GM21723 (cell line): ENCODE results near the gene TMEM255B.
"Not testable (repeated sequence)": the region's sequence is repeated elsewhere in the genome, so short reads cannot be mapped to it uniquely, and the experiment has no call there.

Experiments used
- ATAC-seq: cut with Tn5 transposase; IDR thresholded peaks from one replicate; pipeline ENCODE4 v1.9.1; 2021; ENCODE audit warnings: mild to moderate bottlenecking, moderate library complexity; ENCODE audit not compliant: unreplicated experiment

Gene TMEM255B

GRCh38 chr13:113748101-113748861 is 10.7 kb upstream of the TMEM255B start:
- no peak for ATAC-seq

- no peak for ATAC-seq
These were observed 10.1 kb upstream of the TMEM255B start for GRCh38 chr13:113748862-113749451.

GRCh38 chr13:113749507-113749906 is 9.5 kb upstream of the TMEM255B start:
- no peak for ATAC-seq

GRCh38 chr13:113749967-113750366 is 9.1 kb upstream of the TMEM255B start:
- ATAC-seq: no peak

GRCh38 chr13:113750554-113751399 is 8.2 kb upstream of the TMEM255B start:
- no peak for ATAC-seq

- no peak for ATAC-seq
These were observed 7.5 kb upstream of the TMEM255B start for GRCh38 chr13:113751491-113751890.

GRCh38 chr13:113752211-113752986 is 6.6 kb upstream of the TMEM255B start:
- not testable (repeated sequence) for ATAC-seq

GRCh38 chr13:113753171-113753570 is 5.9 kb upstream of the TMEM255B start:
- ATAC-seq: no peak

GRCh38 chr13:113754242-113754641 is 4.8 kb upstream of the TMEM255B start:
- ATAC-seq: no peak

- no peak for ATAC-seq
These were observed 4.3 kb upstream of the TMEM255B start for GRCh38 chr13:113754691-113755090.

GRCh38 chr13:113756441-113757097 is 2.5 kb upstream of the TMEM255B start:
- no peak for ATAC-seq

- ATAC-seq: no peak
These were observed 605 bp downstream of the TMEM255B start for GRCh38 chr13:113759525-113760137.

GRCh38 chr13:113761136-113761535 is 2.1 kb downstream of the TMEM255B start:
- ATAC-seq: no peak

GRCh38 chr13:113762075-113762474 is 3.0 kb downstream of the TMEM255B start:
- ATAC-seq: no peak

GRCh38 chr13:113762538-113762937 is 3.5 kb downstream of the TMEM255B start:
- no peak for ATAC-seq

- no peak for ATAC-seq
These were observed 4.2 kb downstream of the TMEM255B start for GRCh38 chr13:113763254-113763653.

- no peak for ATAC-seq
These were observed 5.2 kb downstream of the TMEM255B start for GRCh38 chr13:113763961-113764792.

GRCh38 chr13:113764793-113765563 is 6.0 kb downstream of the TMEM255B start:
- ATAC-seq: no peak
